ENCODE measurements around the gene VAV2.
"Not testable (repeated sequence)": the region's sequence is repeated elsewhere in the genome, so short reads cannot be mapped to it uniquely, and the experiment has no call there.

The VAV2 gene

DNA sequence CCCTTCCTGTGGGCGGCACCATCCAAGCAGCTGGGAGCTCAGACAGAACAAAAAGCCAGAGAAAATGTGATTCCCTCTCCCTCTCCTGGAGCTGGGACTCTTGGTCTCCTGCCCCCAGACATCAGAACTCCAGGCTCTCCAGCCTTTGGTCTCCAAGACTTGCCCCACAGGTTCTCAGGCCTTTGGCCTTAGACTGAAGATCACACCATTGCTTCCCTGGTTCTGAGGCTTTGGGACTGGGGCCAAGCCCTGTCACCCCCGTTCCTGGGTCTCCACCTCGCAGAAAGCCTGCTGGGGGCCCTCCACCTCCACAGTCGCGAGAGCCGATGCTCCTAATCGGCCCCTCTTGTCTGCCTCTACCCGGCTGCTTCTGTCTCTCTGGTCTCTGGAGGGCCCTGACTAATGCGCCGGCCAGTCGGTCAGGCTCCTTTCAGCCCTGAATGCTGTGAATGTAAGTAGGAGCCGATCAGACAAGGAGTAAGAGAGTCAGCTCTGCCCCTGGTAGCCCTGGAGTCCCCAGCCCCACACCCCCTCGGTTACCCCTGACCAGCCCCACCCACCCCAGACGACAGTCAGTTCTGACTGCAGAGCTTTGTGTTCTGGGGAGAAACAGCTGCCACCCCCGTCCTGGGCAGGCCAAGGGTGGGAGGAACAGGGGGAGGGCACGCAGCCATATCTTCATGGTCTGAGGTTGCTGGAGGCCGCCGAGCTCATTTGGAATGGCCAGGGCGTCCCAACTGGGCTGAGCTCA, 57.5 kb downstream of the VAV2 start:
- no peak for FAIRE-seq

DNA sequence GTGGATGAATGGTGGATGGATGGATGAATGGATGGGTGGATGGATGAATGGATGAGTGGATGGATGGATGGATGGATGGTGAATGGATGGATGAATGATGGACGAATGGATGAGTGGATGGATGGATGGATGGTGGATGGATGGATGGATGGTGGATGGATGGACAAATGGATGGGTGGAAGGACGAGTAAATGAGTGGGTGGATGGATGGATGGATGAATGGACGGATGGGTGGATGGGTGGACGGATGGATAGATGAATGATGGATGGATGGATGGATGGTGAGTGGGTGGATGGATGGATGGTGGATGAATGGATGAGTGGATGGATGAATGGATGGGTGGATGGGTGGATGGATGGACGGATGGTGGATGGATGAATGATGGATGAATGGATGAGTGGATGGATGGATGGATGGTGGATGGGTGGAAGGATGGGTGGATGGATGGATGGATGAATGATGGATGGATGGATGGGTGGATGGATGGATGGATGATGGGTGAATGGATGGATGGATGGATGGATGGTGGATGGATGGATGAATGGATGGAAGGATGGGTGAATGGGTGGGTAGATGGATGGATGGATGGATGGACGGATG, 58.6 kb downstream of the VAV2 start:
- no peak for FAIRE-seq

DNA sequence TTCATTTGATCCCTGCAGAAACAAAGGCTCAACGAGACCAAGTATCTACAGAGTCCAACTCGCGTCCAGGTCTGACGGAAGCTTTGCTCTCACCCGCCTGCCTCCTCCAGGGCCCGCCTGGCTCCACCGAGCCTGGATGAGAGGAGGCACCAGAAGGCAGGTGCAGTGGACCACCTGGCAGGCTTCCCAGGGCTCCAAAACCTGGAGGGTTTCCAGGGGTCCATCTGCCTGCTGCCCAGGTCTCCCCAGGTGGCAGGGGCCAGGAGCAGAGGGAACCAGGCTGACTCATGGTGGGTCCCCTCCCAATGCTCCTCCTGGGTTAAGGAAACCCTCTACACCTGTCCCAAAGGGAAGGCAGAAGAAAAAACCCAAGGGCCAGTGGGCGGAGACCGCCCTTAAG, 59.5 kb downstream of the VAV2 start:
- no peak for FAIRE-seq

DNA sequence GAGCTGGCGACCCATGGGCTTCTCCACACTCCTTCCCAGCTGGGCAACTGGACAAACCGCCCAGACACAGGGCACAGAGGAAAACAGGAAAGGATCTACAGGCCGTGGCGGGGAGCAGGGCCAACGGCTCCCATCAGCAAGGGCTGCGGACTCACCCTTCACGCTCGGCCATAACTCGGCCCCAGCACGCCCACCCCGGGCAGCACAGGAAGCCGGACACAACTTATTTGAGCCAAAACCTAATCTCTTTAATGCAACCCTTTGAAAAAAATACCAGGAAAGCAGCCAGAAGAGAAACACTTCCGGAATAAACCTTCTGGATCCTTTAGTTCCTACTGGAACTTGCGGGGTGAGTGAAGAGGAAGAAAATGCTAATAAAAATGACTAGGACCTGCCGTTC, 59.9 kb downstream of the VAV2 start:
- no peak for FAIRE-seq

DNA sequence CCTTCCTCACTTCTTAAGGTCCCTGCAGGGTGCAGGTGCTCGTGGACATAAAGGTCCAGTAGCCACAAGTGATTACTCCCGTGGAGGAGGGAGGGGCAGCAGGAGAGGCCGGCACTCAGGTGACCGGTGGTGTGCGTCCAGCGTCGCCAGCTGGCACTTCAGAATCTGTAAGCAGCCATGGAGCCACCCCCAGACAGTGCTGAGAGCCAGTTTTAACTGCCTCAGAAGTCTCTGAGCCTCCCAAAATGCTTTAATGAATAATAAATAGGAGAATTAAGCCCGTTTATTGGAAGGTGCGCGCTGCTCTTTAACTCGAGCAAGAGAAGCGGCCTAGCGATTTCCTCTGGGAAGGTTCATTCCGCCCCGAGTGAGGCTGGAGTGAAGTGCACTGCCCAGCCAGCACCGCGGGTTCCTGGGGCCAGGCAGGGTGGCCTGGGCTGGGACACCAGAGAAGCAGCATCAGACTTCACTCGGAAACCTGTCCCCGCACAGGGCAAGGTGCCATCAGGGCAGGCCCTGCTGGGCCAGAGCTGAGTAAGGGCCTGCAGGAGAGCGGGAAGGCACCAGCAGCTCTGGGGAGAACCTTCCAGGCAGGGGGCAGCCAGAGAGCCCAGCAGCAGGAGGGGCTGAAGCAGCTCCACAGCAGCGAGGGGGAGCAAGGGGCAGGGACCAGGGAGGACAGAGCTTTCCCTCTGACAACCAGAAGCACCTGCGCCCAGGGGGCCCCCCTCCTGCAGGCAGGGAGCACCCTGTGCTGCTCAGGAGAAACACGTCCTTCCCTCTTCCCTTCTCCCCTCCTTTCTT, 61.2 kb downstream of the VAV2 start:
- no peak for FAIRE-seq

DNA sequence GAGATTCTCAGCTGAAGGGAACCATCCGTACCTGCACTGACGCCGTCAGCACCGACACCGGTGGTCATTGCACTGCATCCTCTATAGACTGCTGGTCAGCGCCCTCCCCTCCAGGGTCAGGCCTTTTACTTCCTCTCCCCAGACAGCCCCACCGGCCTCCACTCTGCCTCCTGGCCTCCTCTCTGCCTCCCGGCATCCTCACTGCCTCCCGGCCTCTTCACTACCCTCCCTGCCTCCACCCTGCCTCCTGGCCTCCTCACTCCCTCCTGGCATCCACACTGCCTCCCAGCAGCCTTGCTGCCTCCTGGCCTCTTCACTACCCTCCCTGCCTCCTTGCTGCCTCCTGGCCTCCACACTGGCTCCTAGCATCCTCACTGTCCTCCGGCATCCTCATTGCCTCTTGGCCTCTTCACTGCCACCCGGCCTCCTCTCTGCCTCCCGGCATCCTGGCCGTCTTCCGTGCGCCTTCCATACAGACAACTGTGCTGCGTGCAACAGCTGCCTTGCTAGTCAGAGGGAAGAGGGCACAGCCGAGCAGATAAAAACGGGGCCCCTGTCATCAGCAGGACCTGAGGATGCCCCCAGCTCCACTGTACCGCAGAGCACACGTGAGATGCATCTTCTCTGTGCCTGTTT, 62.0 kb downstream of the VAV2 start:
- FAIRE-seq = no peak

DNA sequence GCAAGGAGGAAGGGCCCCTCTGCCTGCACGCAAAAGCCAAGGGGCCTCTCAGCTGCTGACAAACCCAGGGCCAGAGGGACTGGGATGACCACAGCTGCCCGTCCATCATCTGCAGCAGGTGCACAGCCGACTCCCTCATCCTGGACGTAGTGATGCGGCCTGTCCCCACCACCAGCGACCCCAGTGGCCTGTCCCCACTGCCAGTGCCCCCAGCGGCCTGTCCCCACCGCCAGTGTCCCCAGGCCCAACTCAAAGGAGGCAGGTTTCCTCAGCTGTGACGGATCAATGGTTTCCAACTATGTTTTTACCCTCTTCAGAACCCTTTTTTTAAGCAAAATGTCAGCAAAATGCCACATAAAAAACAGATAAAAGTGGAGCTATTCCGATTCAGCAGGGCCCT, 62.5 kb downstream of the VAV2 start:
- FAIRE-seq = no peak

DNA sequence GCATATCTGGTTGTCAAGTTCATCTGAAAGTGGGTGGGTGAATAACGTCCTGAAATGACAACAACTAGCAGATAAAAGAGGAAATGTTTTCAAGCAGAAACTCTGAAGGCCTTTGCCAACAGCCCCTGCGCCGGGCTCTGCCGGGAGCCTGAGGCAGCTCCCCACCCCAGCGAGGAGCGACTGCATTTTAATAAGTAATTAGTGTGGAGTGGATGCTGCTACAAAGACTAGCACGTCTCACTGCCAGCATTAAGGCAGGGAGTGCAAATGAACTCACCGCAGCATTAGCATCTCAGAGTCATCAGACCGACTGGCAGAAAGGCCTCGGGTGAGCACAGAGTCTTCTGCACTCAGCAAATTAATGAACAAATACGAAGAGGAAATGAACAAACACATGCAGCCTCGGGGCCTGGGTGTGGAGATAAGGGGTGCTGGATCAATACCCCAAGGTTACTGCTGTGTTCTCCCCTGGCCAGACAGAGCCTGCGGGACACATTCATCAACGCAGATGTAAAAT, 63.8 kb downstream of the VAV2 start:
- FAIRE-seq = no peak

DNA sequence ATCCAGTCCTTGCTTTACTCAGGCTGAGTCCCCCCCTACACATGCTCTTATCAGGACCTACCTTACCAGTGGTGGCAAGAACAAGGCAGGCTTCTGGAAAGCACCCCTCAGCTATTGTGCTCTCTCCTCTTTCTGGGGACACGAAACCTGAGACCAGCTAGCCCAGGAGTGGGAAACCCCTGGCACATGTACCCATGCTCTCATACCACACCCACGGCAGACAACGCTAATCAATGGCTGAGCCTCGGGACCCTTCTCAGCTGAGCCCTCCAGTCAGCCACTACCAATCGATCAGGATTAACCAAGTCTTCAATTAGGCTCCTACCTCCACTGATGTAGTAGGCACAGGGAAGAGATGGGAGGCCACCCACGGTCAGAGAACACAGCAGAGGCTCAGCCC, 65.1 kb downstream of the VAV2 start:
- FAIRE-seq = no peak

DNA sequence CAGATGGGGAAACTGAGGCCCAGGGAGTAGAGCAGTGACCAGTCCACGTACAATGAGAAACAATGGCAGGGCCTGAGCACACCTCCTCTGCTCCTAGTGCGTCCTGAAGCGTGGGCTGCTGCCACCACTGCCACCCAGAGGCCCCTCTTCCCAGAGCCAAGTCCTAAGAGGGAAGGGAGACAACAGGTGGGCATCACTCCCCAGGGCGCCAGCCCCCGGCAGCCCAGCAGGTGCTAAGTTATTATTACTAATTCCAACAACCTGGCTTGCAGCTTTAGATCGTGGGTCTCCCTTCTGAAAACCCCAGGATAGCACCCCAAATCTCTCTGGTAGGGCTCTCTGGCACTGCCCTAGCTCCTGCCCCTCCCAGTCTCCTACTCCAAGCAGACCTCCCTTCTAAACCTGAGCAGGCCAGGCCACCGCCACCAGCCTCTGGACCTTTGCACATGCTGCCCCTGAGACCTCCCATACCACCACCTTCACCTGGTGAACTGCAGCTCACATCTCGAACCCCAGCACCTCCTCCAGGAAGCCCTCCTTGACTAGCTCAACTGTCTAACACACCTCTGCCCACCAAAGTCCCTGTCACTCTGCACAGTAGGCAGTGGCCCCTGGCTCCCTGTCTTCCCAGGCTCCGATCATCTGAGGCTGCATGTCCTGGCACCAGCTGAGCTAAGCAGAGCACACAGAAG, 65.8 kb downstream of the VAV2 start:
- FAIRE-seq = no peak

DNA sequence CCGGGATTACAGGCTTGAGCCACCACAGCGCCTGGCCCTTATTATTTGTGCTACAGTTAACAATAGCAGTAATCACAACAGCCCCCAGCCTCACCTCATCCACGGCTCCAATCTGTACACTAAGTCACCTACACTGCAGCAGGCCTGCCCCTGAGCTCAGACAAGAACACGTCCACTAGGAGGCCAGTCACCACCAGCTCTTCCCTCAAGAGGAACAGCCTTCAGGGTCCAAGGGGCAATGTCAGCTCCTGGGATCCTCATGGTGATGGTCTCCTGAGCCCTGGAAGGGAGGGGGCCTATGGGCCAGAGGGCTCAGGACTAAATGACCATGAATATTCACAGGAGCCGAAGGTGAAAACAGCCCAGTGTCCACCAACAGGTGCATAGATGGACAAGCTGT, 67.7 kb downstream of the VAV2 start:
- FAIRE-seq = no peak

DNA sequence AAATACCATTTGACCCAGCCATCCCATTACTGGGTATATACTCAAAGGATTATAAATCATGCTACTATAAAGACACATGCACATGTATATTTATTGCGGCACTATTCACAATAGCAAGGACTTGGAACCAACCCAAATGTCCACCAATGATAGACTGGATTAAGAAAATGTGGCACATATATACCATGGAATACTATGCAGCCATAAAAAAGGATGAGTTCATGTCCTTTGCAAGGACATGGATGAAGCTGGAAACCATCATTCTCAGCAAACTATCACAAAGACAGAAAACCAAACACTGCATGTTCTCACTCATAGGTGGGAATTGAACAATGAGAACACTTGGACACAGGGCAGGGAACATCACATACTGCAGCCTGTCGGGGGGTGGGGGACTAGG, 68.5 kb downstream of the VAV2 start:
- not testable (repeated sequence) for FAIRE-seq

DNA sequence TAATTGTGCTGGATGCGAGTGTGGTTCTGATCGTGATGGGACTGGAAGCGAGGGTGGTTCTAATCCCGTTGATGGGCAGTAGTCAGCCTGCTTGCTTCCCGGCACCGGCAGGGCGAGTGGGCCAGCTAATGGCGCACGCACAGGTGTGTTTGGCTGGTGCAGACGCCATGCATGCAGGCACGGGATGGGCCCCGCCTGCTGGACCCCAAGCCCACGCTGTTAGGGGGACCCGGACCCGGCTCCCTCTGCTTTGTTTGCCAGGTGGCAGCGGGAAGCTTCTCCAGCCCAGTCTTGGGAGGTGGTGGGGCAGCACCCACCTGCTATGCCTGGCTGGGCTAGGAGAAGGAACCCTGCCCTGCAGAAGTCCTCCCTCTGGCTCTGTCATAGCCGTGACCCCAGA, 70.3 kb downstream of the VAV2 start:
- FAIRE-seq = no peak

DNA sequence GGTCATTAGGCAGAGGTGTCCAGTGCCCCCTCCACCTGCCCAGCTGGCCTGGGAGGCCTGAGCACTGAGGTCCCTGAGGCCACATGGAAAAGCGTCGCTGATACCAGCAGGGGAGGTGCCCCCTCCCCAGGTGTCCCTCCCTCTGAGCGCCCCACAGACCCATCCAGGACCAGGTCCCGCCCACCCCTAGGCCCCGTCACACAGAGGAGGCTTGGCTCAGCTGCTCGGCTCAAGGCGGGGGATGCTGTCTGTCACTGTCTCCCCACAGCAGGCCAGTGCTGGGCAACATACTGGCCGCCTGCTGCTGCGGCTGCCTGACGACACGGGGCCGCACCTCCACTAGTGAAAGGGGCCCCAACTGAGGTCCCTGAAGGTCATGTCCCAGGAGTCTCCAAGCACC, 71.7 kb downstream of the VAV2 start:
- FAIRE-seq = no peak

DNA sequence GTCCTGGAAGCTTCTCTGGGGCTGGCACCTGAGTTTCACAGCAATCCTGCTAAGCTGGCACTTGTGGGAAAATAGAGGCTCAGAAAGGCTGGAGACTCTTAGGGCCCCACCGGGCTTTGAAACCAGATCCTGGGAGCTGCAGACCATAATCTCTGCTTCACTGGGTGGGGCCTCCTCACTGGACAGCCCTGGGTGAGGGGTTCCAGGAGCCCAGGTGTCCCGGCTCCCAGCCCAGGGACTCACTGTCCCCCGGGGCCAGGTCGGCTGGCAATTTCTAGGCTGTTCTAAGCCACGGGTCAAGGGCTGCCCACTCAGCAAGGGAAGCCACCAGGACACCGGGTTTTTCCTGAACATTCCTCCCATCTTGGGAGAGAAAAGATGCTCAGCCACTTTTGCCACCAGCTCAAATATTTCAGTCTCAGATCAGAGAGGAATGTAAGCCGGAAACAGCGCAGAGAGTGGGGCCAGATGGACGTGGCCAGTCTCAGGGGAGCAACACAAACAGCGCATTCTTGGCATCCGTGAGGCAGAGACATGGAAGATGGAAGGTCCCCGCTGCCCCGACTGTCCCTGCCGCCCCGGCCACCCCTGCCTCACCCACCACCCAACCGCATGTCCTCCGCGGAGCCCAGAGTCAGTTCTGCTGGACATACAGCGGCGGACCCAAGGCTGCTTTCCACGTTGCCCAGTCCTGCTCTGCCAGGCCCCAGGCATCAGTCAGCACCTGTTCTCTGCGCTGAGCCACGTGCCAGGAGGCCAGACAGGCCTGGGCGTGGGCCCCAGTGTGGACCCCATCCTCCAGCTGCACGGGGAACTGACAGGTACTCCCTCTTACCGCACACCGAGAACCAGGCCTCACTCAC, 72.6 kb downstream of the VAV2 start:
- FAIRE-seq = no peak

DNA sequence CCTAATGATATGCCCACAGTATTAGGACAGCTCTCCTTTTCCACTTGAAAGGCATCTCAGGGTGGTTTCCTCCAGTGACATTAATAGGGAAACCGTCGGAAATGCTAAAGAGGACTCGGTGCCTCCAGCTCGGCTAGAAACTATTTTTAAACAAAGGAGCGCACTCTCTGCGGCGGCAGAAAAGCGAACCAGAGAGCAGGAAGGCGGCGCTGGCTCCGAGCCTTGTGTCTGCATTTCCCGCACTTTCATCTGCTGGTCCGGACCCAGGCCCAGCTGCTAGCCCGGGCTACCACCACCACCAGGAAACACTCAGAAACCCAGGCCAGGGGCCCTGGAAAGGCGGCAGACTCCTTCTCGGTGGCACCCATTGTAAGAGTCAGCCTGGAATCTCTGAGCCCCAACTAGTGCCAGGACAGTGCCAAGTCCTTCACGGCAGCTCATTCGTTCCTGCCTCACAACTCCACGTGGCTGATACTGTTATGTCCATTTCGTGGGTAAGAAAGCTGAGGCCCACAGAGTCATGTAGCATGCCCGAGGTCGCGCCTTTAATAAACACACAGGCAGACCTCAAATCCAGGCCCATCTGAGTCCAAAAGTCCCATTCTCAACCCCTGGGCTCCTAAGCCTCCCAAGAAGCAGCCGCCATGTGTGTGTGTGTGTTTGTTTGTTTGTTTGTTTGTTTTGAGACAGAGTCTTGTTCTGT, 73.9 kb downstream of the VAV2 start:
- FAIRE-seq = no peak

DNA sequence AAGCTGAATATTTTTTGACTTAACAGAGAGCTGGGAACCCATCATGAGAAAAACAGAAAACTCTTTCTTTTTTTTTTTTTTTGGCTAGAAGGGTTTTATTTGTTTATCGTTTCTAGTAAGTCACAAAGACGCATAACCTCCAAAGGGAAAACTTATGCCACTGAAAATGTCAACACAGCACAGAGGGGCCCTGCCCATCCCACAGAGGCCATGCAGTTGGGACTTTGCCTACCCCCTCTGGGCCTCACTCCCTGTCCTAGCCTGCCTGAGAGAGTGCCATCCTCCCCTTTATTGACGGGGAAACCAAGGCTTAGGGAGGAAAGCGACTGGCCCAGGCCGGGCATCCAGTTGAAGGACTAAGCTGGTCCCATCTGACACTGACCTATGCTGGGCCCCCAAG, 74.7 kb downstream of the VAV2 start:
- no peak for FAIRE-seq

DNA sequence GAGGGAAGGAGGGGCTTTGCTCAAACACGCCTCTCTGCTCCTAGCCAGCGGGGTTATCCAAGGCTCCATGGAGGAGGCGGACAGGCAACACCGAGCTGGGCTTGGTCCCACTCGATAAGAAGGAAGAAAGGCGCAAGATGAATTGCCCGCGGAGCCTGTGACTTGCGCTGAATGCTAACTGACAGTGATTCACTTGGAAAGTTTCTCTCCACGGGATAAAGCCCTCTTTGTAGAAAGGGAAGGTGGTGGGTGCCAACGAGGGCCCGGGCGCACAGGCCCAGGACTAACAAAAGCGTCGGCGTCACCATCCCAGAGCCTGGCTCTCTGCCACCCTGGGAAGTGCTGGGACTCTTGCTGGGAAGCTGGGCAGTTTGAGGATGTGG, 76.0 kb downstream of the VAV2 start:
- no peak for FAIRE-seq

DNA sequence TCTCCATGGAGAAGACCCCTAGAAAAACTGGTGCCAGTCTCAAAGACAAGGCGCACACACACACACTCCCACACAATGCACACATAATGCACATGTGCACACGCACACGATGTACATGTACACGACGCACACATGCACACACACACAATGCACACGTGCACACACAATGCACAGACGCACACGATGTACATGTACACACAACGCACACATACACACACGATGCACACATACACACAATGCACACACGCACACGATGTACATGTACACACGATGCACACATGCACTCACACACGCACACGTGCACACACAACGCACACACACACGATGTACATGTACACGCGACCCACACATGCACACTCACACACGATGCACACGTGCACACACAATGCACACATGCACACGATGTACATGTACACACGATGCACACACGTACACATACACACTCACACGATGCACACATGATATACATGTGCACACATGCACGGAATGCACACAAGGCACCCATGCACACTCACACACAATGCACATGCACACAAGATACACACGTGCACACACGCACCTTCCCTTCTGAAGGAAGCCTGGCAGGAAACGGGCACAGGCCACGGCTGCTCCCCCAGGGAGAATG, 76.5 kb downstream of the VAV2 start:
- no peak for FAIRE-seq

DNA sequence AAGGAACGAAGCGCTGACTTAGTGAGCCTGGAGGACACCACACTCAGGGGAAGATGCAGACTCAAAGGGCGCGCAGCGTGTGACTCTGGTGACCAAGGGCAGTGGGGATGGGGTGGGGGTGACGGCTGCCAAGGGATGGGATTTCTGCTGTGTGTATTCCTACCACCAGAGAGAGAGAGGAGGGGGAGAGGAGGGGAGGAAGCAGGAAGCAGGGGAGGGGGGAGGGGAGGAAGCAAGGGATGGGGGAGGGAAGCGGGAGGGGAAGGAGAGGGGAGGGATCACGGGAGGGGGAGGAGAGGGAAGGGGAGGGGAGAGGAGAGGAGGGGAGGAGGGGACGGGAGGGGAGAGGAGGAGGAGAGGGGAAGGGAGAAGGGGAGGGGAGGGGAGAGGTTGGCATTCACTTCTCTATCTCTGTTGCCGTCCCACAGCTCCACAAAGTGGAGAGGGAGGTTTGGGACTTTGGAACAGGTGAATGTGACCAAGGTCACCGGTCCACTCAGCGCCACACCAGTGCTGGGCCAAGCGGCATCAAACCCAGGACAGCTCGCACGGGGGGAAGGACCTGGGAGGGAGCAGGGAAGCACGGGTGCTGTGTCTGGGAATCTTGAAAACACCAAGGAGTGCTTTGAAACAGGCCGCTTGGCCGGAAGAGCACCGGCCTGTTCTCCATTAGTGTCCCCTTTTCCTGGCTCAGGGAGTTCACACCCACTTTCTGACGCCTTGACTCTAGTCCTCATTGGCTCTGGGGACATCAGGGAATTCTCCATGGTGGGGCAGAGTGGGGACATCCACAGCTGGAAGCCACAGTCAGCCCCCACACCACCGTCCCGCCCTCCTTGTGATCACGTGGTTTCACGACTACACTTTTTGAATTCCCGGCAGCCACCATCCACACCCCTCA, 77.4 kb downstream of the VAV2 start:
- no peak for FAIRE-seq
